Heart left ventricle (tissue), 16 donors: ENCODE measurements around the gene SORCS2. TPM values are rescaled to one million over a fixed set of nuclear protein-coding genes. Genes with fewer than 3 reads are reported as not detected.

Experiments
- ATAC-seq, 4 donors: fragments of 200-7000 bp; cut with Tn5 transposase; one replicate each; pipeline ENCODE4 v1.9.1; 2020 to 2022; ENCODE audit warnings: moderate library complexity in 4 of 4, mild to moderate bottlenecking in 3 of 4, moderate number of reproducible peaks in 1 of 4
- DNase-seq, 5 donors: peaks; one replicate each; pipeline ENCODE4 v3.0.0-alpha.2; 2020
- H3K27ac ChIP-seq, 12 donors: fragments of 200-600 bp; sonication (generic) in 4 of 12; one replicate each; pipeline versions ENCODE4 v1.5.0 to v1.8.0; 2016 to 2022; ENCODE audit warnings: mild to moderate bottlenecking in 2 of 12
- H3K27me3 ChIP-seq, 9 donors: fragments of 200-600 bp; sonication (generic) in 2 of 9; one replicate each; pipeline versions ENCODE4 v1.5.1 to v1.8.0; 2016 to 2022; ENCODE audit warnings: mild to moderate bottlenecking in 3 of 9
- H3K36me3 ChIP-seq, 9 donors: fragments of 200-600 bp; sonication (generic) in 2 of 9; one replicate each; pipeline versions ENCODE4 v1.5.0 to v1.8.0; 2018 to 2022; ENCODE audit warnings: mild to moderate bottlenecking in 2 of 9
- H3K4me1 ChIP-seq, 12 donors: fragments of 200-600 bp; sonication (generic) in 4 of 12; one replicate each; pipeline versions ENCODE4 v1.5.0 to v1.8.0; 2016 to 2022; ENCODE audit warnings: mild to moderate bottlenecking in 3 of 12
- H3K4me3 ChIP-seq, 12 donors: fragments of 200-600 bp; sonication (generic) in 4 of 12; one replicate each; pipeline versions ENCODE4 v1.5.0 to v1.8.0; 2017 to 2022; ENCODE audit warnings: mild to moderate bottlenecking in 9 of 12, moderate library complexity in 4 of 12
- H3K9me3 ChIP-seq, 12 donors: fragments of 200-600 bp; sonication (generic) in 4 of 12; one replicate each; pipeline versions ENCODE4 v1.5.0 to v1.8.0; 2016 to 2022; ENCODE audit warnings: mild to moderate bottlenecking in 1 of 12
- POLR2A ChIP-seq, 2 donors: fragments of 450-650 bp; IDR thresholded peaks; one replicate each; pipeline ENCODE4 v1.6.1; 2017; ENCODE audit warnings: antibody characterized with exemption in 2 of 2, mild to moderate bottlenecking in 2 of 2, moderate library complexity in 2 of 2
- WGBS, 4 donors: extraction: QIAGEN DNeasy Blood & Tissue Kit in 2 of 4; methylation state at CpG; one replicate each; pipeline versions ENCODE4 v1.1.5 to v1.1.7; 2013 to 2018; 5-methylcytosine and 5-hydroxymethylcytosine counted together
- intact Hi-C, 10 donors: fragments of 100-400 bp; cut with DNase I; formaldehyde crosslinking; loops; one replicate each; pipeline versions ENCODE4 v1.11.1 to v1.14.2; 2022
- polyA plus RNA-seq, 2 donors: library from polyadenylated mRNA; stranded (reverse); fragments of 200-250 nt; gene quantifications; one replicate each; pipeline ENCODE4 v1.2.3, GENCODE V29; 2013
- total RNA-seq, 9 donors: library from RNA; depleted of rRNA in 2 of 9; stranded (reverse); fragments of >200 nt in 2 of 9; fragmentation: NEBNext Ultra II Directional in 3 of 9; extraction: Animal tissue kit (Norgen Biotek cat#: 25700) in 3 of 9; gene quantifications; one replicate each; pipeline versions ENCODE4 v1.1.0 to v1.2.4, GENCODE V29; 2016 to 2023
- TF ChIP-seq, protein P1 (sequence below), 12 donors: fragments of 200-600 bp; sonication (generic) in 4 of 12; IDR thresholded peaks; one replicate each; pipeline versions ENCODE4 v1.5.0 to v1.8.0; 2018 to 2022; ENCODE audit warnings: antibody characterized with exemption in 12 of 12, mild to moderate bottlenecking in 5 of 12
- donor health status: ischemic (EF 13 %, LVEDD 7.1; RV severe dilation, severe dysfunction).
- donor health status: healthy with polysubstance abuse.
- donor health status: DM: no; HTN: yes; CAD: no.
- donor health status: DM: no; HTN: no; CAD: no.
- donor health status: ischemic (EF 25% LVEDD 6.9; RV normal size, moderate dysfunction).
- donor health status: ischemic (EF 25% LVEDD 5.7; RV mildly dilated, moderate dysfunction).
- donor health status: healthy.
- donor health status: DM: yes; HTN: yes; CAD: no.
- donor health status: ischemic (EF 35%, LVEDD 5.7; RV mildly dilated, moderate dysfunction).
- donor health status: nonischemic (EF 11% LVEDD 7.7; RV severe dilation, severe dysfunction).
- donor health status: DM: yes; HTN: yes; CAD: no.
- donor health status: PGD.
- donor health status: ischemic (EF 29% LVEDD 5.4; RV normal size, mild dysfunction).
- donor health status: nonischemic (EF 23%, LVEDD 6.1; RV moderate dilation, normal function).

Gene SORCS2
- total and polyA plus RNA-seq, 11 donors: 0.28 to 5.5 (median 2.4) TPM

DNA sequence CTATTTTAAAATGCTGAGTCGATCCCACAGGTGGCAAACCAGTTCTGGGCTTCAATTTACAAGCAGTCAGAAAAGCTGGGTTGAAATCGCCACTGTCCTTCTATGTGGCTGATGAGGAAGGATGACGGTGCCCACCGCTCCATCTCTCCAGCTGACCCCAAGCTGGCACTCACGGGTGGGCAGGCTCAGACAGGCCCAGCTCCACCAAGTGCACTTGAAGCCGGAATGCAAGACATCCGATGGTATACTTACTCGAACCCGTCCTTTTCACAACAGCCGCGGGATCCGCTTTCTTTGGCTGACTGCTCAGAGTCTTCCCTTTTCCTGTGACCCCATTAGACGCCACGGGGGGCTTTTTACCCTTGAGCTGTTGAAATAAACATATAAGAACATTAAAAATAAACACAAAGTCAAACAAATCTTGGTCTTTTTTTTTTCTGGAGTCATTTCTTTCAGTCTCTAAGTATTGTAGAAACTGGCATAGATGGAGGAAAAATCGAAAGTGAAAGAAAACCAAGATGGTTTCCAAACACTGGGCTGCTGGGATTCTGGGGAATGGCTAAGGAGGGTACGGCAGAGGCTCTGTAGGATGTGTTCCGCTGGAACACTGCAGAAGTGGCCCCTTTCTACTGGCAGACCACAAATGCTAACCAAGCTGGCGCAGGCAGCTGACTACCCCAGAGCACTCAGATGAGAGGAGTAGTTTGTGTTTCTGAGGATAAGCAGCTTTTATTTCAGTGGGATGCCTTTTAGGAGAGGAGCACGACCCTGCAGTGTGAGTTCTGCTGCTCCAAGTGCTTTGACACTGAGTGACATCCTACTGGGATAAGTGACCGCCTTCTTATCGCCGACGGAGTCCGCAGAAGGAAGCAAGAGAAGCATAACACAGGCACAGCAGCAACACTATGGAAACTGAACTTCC is 586.4 kb downstream of the SORCS2 start:
- Histone ChIP-seq H3K36me3 (peaks cover 0 to 43% (median 26%) of the 10 kb centered on the region in 9 donors), H3K9me3 (no peaks in the 10 kb centered on the region), H3K27ac (peak overlapping the region in 10 of 12 donors; percentile 12 to 72 (median 52)), H3K4me1 (peaks cover 12 to 54% (median 35%) of the 10 kb centered on the region in 12 donors), H3K27me3 (no peaks in the 10 kb centered on the region), H3K4me3 (peak overlapping the region in 9 of 12 donors; percentile 16 to 47 (median 27))
- ATAC-seq (peak in 1 of 4 donors; percentile 2), DNase-seq (peak in 1 of 5 donors; percentile 10)
- WGBS, 4 donors: 73 to 83% (median 75%) methylated on average over 24 of the region's 24 CpGs
- TF ChIP-seq, protein P1, sequence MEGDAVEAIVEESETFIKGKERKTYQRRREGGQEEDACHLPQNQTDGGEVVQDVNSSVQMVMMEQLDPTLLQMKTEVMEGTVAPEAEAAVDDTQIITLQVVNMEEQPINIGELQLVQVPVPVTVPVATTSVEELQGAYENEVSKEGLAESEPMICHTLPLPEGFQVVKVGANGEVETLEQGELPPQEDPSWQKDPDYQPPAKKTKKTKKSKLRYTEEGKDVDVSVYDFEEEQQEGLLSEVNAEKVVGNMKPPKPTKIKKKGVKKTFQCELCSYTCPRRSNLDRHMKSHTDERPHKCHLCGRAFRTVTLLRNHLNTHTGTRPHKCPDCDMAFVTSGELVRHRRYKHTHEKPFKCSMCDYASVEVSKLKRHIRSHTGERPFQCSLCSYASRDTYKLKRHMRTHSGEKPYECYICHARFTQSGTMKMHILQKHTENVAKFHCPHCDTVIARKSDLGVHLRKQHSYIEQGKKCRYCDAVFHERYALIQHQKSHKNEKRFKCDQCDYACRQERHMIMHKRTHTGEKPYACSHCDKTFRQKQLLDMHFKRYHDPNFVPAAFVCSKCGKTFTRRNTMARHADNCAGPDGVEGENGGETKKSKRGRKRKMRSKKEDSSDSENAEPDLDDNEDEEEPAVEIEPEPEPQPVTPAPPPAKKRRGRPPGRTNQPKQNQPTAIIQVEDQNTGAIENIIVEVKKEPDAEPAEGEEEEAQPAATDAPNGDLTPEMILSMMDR (IDR thresholded peaks at IDR 0.05): no peak
- no peak for TF ChIP-seq POLR2A (IDR thresholded peaks at IDR 0.05)
- intact Hi-C loops: loop anchor here in 1 of 10 donors (10.0 kb wide), 1 partner anchor 206 kb away; no protein-coding TSS in a partner anchor

DNA sequence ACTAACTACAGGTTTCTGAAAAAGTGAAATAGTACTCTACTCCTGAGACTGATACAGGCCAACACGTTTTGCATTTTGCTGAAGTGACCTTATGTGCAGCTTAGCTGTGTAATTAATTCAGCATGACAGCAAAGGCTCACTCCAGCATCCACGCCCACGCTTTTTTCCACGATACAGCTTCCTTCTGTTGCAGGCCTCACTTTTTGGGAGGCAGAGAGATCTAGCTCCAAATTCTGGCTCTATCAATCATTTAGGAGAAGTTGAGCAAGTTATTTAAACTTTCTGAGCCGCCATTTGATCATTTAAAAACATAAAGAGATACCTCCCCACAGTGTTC is 587.1 kb downstream of the SORCS2 start:
- WGBS, 4 donors: 59 to 72% (median 63%) methylated on average over 5 of the region's 5 CpGs
- intact Hi-C loops: loop anchor here in 1 of 10 donors (10.0 kb wide), 1 partner anchor 205 kb away; no protein-coding TSS in a partner anchor

DNA sequence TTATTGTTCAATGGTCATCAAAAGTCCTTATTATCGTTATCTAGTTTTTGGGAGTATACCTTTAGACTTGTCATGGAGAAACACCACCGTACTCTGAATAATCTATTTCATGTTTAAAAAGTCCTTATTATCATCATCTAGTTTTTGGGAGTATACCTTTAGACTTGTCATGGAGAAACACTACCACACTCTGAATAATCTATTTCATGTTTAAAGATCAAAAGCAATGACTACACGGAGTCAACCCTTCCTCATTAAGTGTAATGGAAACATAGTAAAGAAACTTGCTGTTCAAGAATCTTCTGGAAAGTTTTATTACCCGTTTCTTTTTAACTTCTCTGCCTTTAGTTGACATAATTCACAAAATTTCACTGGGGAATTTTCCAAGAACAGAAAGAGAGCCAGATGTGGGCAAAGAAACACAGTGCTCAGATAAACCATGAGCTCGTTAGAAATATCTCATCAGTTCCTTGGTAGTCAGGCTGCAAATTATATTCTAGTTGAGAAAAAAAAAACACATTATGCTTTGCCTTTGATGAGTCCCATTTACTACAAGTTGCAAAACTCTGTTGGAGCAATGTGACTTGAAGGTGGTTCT is 588.5 kb downstream of the SORCS2 start:
- intact Hi-C loops: no loop called here
- Histone ChIP-seq H3K27me3 (no peaks in the 10 kb centered on the region), H3K9me3 (no peaks in the 10 kb centered on the region), H3K36me3 (peaks cover 0 to 46% (median 29%) of the 10 kb centered on the region in 9 donors), H3K4me3 (no peak overlapping the region), H3K27ac (peak overlapping the region in 10 of 12 donors; percentile 23 to 78 (median 60)), H3K4me1 (peaks cover 12 to 58% (median 35%) of the 10 kb centered on the region in 12 donors)
- no peak for TF ChIP-seq POLR2A (IDR thresholded peaks at IDR 0.05)
- TF ChIP-seq, protein P1 (IDR thresholded peaks at IDR 0.05): no peak
- ATAC-seq (no peak), DNase-seq (no peak)
- WGBS, 4 donors: 74 to 85% (median 79%) methylated on average over 5 of the region's 5 CpGs

More for the DNA sequence above, 587.1 kb downstream of the SORCS2 start:
- DNase-seq (peak in 1 of 5 donors; percentile 42), ATAC-seq (peak in 2 of 4 donors; percentile 32 to 51)
- no peaks in the 10 kb centered on the region for H3K27me3 ChIP-seq
- TF ChIP-seq POLR2A (IDR thresholded peaks at IDR 0.05): no peak
- TF ChIP-seq, protein P1 (IDR thresholded peaks at IDR 0.05): no peak
- H3K36me3 ChIP-seq: peaks cover 0 to 37% (median 20%) of the 10 kb centered on the region in 9 donors
- H3K4me3 ChIP-seq: peak overlapping the region in 5 of 12 donors; percentile 21 to 47 (median 35)
- H3K27ac ChIP-seq: peak overlapping the region in 8 of 12 donors; percentile 22 to 72 (median 55)
- no peaks in the 10 kb centered on the region for H3K9me3 ChIP-seq
- peaks cover 12 to 54% (median 35%) of the 10 kb centered on the region in 12 donors for H3K4me1 ChIP-seq

DNA sequence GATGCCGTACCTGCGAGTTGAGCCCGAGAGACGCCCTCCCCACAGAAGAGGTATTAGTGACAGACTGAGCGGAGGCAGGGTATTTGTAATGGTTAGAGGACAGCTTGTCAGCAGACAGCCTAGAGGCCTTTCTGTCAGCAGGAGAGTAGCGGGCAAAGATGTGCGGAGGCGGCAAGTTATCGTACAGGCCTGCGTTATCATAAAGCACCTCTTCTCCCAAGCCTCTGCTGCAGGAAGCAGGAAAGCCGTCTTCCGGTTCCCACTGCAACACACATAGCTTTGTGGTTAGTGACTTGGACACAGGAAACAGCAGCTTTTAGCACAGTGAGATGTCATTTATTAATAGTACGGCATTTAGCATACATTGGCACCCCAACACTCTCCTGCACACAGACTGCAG is 589.0 kb downstream of the SORCS2 start:
- no peaks in the 10 kb centered on the region for H3K27me3 ChIP-seq
- peaks cover 0 to 46% (median 26%) of the 10 kb centered on the region in 9 donors for H3K36me3 ChIP-seq
- H3K9me3 ChIP-seq: no peaks in the 10 kb centered on the region
- intact Hi-C loops: no loop called here
- TF ChIP-seq, protein P1 (IDR thresholded peaks at IDR 0.05): no peak
- TF ChIP-seq POLR2A (IDR thresholded peaks at IDR 0.05): no peak
- DNase-seq (peak in 1 of 5 donors; percentile 58), ATAC-seq (peak; percentile 18 to 84 (median 64))
- H3K27ac ChIP-seq: peak overlapping the region in 11 of 12 donors; percentile 23 to 78 (median 59)
- WGBS, 4 donors: 21 to 33% (median 28%) methylated on average over 13 of the region's 13 CpGs
- peaks cover 12 to 58% (median 35%) of the 10 kb centered on the region in 12 donors for H3K4me1 ChIP-seq
- H3K4me3 ChIP-seq: no peak overlapping the region
